Measurements from ENCODE around the gene PPP1R26. TPM values are rescaled to one million over a fixed set of nuclear protein-coding genes. Genes with fewer than 3 reads are reported as not detected.
"Not testable (repeated sequence)": the region's sequence is repeated elsewhere in the genome, so short reads cannot be mapped to it uniquely, and the experiment has no call there.

PPP1R26 gene
- total RNA-seq, 4 donors from 2014 or later = 10.5 to 14.7 (median 11.8) TPM

DNA sequence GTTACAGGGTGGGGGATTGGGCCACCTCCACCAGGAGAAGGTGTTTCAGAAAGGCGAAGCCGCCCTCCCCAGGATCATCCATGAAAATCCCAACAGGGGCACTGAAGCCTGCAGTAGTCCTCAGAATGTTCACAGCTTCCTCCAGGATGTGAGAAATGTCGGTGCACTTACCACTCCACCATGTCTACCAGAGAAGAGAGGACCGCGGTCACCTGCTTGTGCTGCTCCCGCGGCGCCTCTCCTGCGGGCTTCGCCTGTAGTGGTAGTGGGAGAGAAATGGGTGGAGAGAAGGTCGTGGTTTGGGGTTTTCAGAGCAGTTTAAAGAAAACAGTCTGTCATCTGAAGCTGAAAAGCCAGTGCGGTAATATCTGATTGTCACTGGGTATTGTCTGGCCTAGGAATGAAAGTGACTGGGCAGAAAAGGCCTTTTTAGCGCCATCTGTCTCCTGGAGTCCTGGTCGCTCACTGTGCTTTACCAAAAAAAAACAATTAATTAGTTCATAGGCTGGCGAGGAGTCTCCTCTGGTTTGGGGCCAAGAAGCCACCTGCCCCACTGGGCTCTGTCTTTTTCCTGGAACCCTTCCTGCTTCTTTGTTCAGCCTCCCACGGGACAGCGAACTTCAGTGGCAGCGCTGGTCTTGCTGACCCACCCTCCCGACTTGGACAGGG is 23.0 kb upstream of the PPP1R26 start:
- Histone ChIP-seq H3K27me3 (peaks cover 0 to 6% of the 10 kb centered on the region in 2 donors), H3K4me3 (no peak overlapping the region), H3K27ac (no peak overlapping the region), H3K4me1 (no peaks in the 10 kb centered on the region), H3K9me3 (peaks cover 0 to 23% (median 0%) of the 10 kb centered on the region in 4 donors), H3K36me3 (no peaks in the 10 kb centered on the region)
- 79 to 81% methylated on average over 19 of the region's 19 CpGs for WGBS, 2 donors
- no peak for TF ChIP-seq POLR2A (IDR thresholded peaks at IDR 0.05)
- TF ChIP-seq, protein P1, sequence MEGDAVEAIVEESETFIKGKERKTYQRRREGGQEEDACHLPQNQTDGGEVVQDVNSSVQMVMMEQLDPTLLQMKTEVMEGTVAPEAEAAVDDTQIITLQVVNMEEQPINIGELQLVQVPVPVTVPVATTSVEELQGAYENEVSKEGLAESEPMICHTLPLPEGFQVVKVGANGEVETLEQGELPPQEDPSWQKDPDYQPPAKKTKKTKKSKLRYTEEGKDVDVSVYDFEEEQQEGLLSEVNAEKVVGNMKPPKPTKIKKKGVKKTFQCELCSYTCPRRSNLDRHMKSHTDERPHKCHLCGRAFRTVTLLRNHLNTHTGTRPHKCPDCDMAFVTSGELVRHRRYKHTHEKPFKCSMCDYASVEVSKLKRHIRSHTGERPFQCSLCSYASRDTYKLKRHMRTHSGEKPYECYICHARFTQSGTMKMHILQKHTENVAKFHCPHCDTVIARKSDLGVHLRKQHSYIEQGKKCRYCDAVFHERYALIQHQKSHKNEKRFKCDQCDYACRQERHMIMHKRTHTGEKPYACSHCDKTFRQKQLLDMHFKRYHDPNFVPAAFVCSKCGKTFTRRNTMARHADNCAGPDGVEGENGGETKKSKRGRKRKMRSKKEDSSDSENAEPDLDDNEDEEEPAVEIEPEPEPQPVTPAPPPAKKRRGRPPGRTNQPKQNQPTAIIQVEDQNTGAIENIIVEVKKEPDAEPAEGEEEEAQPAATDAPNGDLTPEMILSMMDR (IDR thresholded peaks at IDR 0.05) = no peak
- TF ChIP-seq EP300 (IDR thresholded peaks at IDR 0.05) = no peak
- DNase-seq (ENCODE audit: low spot score in 2 of 2) = no peak

DNA sequence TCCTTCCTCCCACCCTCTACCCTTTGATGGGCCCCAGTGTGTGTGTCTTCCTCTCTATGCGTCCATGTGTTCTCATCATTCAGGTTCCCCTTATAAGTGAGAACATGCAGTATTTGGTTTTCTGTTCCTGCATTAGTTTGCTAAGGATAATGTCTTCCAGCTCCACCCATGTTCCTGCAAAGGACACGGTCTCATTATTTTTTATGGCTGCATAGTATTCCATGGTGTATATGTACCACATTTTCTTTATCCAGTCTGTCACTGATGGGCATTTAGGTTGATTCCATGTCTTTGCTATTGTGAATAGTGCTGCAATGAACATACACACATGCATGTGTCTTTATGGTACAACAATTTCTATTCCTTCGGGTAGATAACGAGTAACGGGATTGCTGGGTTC is 21.1 kb upstream of the PPP1R26 start:
- DNase-seq (ENCODE audit: low spot score in 2 of 2); H3K27ac ChIP-seq; H3K27me3 ChIP-seq; H3K4me1 ChIP-seq; H3K36me3 ChIP-seq; H3K4me3 ChIP-seq: not testable (repeated sequence)
- H3K9me3 ChIP-seq = peaks cover 0 to 22% (median 0%) of the 10 kb centered on the region in 4 donors
- WGBS, 2 donors = 93 to 96% methylated on average over 5 of the region's 5 CpGs

- Histone ChIP-seq H3K27ac (no peak overlapping the region), H3K36me3 (peaks cover 0 to 5% (median 0%) of the 10 kb centered on the region in 3 donors), H3K27me3 (peaks cover 0 to 6% of the 10 kb centered on the region in 2 donors), H3K4me1 (no peaks in the 10 kb centered on the region), H3K9me3 (no peaks in the 10 kb centered on the region), H3K4me3 (no peak overlapping the region)
- no peak for DNase-seq (ENCODE audit: low spot score in 2 of 2)
- 78 to 82% methylated on average over 11 of the region's 11 CpGs for WGBS, 2 donors
- TF ChIP-seq POLR2A (IDR thresholded peaks at IDR 0.05) = no peak
- TF ChIP-seq, protein P1 (IDR thresholded peaks at IDR 0.05) = no peak
- TF ChIP-seq EP300 (IDR thresholded peaks at IDR 0.05) = no peak
Observed at GRCh38 chr9:135461936-135462335, 17.6 kb upstream of the PPP1R26 start.

DNA sequence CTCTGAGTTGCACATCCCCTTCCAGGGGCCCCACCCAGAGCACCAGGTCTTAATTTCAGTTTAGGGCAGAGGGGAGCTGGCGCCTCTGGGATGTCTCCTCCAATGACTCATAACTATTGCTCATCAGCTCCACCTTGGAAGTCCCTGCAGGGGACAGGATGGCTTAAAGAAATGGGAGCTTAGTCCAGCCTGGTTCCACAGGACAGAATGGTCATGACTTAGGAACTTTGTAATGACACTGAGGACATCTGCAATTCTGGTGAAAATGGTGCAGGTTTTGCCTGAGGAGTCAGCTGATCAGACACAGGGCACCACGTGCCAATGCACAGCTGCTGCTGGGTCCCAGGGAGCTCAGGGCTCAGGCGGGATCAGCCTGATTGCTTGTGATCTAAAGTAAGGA is 16.4 kb upstream of the PPP1R26 start:
- TF ChIP-seq, protein P1 (IDR thresholded peaks at IDR 0.05) = no peak
- TF ChIP-seq EP300 (IDR thresholded peaks at IDR 0.05) (no peak), POLR2A (IDR thresholded peaks at IDR 0.05) (no peak)
- H3K4me3 ChIP-seq = no peak overlapping the region
- H3K36me3 ChIP-seq = peaks cover 0 to 5% (median 0%) of the 10 kb centered on the region in 3 donors
- no peaks in the 10 kb centered on the region for H3K4me1 ChIP-seq
- no peak for DNase-seq (ENCODE audit: low spot score in 2 of 2)
- H3K27ac ChIP-seq = no peak overlapping the region
- H3K27me3 ChIP-seq = no peaks in the 10 kb centered on the region
- WGBS, 2 donors = 48 to 64% methylated on average over 3 of the region's 3 CpGs
- H3K9me3 ChIP-seq = no peaks in the 10 kb centered on the region

GRCh38 chr9:135464181-135464580 is 15.4 kb upstream of the PPP1R26 start:
- H3K27me3 ChIP-seq = no peaks in the 10 kb centered on the region
- no peak overlapping the region for H3K4me3 ChIP-seq
- peaks cover 0 to 5% (median 0%) of the 10 kb centered on the region in 3 donors for H3K36me3 ChIP-seq
- no peaks in the 10 kb centered on the region for H3K4me1 ChIP-seq
- 94 to 97% methylated on average over 7 of the region's 7 CpGs for WGBS, 2 donors
- DNase-seq (ENCODE audit: low spot score in 2 of 2) = no peak
- no peaks in the 10 kb centered on the region for H3K9me3 ChIP-seq
- H3K27ac ChIP-seq = no peak overlapping the region
- TF ChIP-seq EP300 (IDR thresholded peaks at IDR 0.05) = no peak
- no peak for TF ChIP-seq POLR2A (IDR thresholded peaks at IDR 0.05)
- TF ChIP-seq, protein P1 (IDR thresholded peaks at IDR 0.05) = no peak

Measured in tibial nerve (tissue), 4 donors.